C4-2B (cell line): Measurements from ENCODE around the gene TRMT2A.

Source experiments
- ZFX ChIP-seq: fragments of 450-650 bp; IDR thresholded peaks from 2 replicates; pipeline ENCODE4 v1.6.1; 2017
- TF ChIP-seq, protein P1 (sequence below): fragments of 450-650 bp; conservative IDR thresholded peaks from 2 replicates; pipeline ENCODE4 v1.5.1; 2017; ENCODE audit warnings: mild to moderate bottlenecking

DNA sequence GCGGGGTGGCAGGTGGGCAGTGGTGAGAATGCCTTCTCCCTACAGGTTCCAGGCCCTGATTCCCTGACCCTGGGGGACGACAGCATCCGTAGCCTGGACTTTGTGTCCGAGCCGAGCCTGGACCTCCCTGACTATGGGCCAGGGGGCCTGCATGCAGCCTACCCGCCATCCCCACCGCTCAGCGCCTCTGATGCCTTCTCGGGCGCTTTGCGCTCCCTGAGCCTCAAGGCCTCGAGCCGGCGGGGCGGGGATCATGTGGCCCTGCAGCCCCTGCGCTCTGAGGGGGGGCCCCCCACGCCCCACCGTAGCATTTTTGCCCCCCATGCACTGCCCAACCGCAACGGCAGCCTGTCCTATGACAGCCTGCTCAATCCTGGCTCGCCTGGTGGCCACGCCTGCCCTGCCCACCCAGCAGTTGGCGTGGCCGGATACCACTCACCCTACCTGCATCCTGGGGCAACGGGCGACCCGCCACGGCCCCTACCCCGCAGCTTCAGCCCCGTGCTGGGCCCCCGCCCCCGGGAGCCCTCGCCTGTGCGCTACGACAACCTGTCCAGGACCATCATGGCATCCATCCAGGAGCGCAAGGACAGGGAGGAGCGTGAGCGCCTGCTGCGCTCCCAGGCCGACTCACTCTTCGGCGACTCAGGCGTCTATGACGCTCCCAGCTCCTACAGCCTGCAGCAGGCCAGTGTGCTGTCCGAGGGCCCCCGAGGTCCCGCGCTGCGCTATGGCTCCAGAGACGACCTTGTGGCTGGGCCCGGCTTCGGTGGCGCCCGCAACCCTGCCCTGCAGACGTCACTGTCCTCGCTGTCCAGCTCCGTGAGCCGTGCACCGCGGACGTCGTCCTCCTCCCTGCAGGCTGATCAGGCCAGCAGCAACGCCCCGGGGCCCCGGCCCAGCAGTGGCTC is 25.9 kb upstream of the TRMT2A start:
- TF ChIP-seq, protein P1, sequence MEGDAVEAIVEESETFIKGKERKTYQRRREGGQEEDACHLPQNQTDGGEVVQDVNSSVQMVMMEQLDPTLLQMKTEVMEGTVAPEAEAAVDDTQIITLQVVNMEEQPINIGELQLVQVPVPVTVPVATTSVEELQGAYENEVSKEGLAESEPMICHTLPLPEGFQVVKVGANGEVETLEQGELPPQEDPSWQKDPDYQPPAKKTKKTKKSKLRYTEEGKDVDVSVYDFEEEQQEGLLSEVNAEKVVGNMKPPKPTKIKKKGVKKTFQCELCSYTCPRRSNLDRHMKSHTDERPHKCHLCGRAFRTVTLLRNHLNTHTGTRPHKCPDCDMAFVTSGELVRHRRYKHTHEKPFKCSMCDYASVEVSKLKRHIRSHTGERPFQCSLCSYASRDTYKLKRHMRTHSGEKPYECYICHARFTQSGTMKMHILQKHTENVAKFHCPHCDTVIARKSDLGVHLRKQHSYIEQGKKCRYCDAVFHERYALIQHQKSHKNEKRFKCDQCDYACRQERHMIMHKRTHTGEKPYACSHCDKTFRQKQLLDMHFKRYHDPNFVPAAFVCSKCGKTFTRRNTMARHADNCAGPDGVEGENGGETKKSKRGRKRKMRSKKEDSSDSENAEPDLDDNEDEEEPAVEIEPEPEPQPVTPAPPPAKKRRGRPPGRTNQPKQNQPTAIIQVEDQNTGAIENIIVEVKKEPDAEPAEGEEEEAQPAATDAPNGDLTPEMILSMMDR, result no peak
- TF ChIP-seq ZFX, result no peak
